CD4-positive, alpha-beta T cell treated with Interleukin-6 for 4 hours (primary cell): ENCODE measurements around the gene CDK3.
"Not testable (repeated sequence)": the region's sequence is repeated elsewhere in the genome, so short reads cannot be mapped to it uniquely, and the experiment has no call there.

Experiments used
- DNase-seq: peaks from one replicate; pipeline ENCODE4 v3.0.0-alpha.2; 2020; ENCODE audit warnings: mixed read lengths

Gene CDK3

DNA sequence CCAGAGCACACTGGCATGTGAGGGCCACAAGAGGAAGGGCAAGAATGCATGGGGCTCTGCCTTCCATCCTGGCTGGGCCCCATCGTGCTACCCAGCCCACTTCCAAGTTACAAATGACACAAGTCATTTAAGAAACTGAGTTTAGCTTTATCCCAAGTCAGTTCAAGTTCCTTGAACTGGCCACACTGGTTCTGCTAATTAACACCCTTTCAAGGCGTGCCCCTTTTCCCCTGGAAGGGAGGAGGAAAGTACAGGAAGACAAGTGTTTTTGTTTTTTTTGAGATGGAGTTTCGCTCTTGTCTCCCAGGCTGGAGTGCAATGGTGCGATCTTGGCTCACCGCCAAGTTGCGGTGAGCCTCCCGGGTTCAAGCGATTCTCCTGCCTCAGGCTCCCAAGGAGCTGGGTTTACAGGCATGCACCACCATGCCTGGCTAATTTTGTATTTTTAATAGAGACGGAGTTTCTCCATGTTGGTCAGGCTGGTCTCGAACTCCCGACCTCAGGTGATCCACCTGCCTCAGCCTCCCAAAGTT lies 43.9 kb downstream of the CDK3 start:
- DNase-seq: not testable (repeated sequence)

DNA sequence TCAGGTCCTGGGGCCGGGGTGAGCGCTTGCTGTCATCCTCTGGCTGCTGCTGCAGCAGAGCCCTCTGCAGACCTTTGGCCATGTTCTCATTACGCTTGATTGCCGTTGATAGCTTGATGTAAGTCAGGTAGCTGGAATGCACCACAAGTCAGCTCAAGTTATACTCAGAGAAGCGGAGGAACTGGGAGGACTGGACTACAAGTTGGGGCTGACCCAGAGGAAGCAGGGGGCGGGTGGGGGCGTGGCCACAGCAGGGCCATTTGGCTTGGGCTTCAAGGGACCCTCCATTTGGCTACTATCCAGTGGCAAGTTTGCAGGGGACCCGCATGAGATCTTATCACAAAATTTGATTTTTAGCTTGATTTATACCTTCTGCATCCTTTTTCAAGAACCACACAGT lies 45.4 kb downstream of the CDK3 start:
- no peak for DNase-seq

DNA sequence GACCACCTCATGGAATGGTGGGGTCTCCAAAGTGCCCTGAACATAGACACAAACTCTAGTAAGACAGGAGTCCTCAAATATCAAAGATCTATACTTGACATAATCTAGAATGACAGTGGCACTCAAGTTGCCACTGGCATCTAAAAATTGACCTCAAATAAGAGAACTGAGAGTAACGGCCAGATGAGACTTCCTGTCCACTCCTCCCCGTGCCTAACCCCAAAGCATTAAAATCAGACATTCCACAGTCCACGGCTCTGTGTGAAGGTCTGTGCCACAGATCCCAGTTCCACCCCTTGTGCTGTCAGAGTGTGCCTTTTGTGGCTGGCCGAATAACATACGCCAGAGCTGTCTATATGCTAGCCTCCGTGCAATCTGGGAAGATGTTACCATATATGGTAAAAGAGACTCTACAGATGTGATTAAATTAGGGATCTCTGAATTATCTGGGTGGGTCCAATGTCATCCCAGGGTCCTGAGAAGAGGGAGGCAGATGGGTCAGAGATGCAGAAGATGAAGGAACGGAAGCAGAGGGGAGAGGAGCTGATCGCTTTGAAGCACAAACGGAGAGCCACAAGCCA lies 47.5 kb downstream of the CDK3 start:
- no peak for DNase-seq

DNA sequence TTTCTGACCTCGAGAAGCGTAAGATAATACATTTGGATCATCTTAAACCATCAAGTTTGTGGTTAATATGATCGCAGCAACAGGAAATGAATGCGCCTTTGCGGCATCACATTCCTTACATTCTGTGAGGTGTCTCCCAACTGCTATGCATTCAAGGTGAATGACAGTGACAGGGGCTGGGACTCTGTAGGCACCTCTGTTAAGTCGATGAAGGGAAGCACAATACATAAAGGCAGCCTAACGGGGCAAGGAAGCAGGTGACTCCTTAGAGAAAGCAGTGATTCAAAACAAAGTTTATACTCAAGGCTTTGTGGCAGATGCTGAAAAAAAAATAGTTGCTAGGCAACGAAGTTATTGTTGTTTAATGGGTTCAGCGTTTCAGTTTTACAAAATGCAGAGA lies 48.1 kb downstream of the CDK3 start:
- DNase-seq: no peak

DNA sequence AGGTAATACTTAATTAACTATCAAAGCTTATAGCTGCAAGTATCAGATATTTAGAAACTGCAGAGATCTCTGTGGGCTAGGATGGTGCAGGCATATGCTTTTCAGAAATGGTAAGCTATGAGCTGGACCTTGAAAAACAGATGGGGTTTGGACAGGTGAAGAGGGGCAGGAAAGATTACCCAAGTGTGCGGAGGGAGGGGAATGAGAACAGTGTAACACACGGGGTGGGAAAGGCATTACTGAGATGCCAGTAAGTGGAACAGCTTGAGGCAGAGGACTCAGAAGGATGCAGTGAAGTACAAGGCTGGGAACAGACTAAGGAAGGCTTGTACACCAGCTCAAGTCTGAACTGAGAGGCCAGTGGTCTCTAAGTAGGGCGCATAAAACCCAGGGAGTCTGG lies 48.6 kb downstream of the CDK3 start:
- no peak for DNase-seq

DNA sequence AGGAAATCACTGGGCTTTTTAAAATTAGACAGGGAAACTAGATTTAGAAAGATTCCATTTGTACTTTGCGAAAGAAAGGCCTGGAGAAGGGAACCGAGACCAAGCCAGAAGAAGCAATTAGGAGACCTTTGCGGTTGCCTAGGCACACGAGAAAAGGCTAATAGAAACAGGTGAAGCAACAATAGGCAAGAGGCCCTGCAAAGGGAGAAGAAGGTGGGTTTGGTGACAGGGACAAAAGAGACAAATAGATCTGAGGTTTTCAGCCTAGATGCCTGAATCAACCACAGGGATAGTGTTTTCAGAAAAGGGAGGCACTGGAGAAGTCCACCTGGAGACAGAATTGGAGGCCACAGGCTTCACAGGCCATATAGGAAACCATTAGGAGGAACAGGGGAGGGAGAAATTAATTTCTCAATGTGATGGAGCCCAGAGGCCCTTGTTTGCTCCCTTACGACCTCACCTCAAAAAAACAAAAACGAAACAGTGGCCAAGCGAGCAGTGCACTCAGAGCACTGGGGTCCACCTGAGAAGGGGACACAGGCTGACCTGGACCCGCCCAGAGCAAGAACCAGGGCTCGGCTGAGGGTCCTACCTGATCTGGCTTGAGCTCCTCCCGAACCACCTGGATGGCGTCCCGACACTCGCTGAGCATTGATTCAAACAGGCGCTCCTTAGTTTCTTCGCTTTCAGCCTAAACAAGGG lies 49.3 kb downstream of the CDK3 start:
- DNase-seq: no peak

DNA sequence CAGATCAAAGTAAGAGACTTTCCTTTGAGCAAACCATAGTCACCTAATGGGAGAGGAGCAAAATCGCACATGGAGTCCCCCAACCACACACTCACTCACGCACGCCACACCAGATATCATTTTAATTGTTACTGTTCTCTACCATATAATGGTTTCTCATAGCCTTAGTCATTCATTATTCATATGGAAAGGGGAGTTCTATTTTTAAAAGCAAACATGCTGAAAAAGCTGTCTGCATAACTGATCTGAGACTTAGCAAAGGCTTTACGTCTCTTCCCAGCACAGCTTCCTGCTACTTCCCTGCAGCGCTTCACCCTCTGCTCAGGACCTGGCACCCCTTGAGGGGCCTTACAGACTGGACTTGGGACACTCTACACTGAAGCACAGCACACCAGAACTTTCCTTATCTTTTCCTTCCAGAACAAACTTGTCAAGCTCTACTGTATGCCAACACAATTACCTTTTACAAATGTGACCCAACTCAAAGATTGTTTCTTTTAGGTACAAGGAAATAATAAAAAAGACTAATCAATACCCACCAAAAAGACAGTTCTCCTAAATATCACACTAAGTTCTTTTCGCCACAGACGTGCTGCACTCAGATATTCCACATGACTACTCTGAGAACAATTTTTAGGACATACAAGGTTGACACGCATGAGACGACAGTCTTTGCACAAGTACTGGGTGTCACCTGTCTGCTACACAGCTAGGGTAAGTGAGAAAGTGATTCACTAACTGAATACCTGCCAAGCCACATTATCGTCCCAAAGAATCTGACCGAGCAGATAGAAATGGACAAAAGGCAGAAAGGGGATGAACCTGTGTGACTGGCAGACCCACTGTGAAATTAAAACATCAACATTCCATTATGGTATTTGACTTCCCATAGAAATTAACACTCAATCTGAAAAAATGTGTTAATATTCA lies 50.1 kb downstream of the CDK3 start:
- DNase-seq: no peak

DNA sequence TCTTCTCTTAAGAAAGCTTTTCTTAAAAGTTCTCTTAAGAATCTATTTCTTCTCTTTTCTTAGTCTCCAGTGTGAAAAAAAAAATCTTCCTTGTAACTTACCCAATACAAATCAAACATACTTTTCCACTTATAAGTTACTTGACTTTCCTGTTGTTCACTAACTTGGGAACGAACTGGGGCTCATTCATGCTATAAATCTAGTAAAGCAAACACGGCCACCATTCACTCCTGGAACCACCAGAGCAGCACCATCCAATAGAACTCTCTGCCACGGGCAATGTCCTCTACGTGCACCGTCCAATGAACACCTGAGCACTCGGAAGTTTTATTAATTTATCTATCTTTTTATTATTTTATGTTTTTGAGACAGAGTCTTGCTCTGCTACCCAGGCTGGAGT lies 50.9 kb downstream of the CDK3 start:
- DNase-seq: no peak

DNA sequence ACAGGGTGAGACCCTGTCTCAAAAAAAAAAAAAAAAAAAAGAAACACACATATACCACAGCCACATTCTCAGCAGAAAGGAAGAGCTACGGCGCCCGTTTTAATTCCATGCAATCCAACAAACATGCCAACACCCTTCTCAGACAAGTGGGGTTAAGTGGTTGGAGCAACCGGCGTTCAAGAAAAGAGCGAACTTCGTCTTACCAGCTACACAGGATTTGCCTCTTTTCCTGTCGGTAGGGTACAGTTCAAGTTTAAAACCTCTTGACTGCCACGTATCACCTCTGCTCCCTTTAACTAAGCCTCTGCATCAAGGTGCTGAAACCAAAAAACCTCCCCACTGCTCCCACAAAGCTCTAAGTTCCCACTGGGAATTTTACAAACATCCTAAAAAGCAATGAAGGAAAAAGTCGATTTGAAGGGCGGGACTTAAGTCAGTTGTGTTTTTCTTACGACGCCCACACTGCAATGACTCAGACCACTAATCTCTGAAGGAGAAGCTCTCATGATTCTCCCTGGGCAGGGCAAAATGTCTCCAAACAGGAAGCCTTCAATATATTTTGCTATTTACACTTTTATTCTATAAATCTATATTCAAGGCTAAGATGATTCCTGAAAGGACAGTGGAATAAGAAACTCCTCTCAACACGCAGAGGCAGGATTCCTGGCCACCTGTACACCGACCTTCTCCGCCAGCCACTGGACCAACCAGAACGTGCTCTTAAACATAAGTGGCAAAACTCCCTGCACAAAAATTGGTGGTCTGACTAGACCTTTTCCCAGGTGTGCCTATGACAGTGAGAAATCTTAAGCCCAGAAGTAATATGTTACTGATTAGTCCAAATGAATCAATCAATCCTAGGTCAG lies 52.8 kb downstream of the CDK3 start:
- no peak for DNase-seq

DNA sequence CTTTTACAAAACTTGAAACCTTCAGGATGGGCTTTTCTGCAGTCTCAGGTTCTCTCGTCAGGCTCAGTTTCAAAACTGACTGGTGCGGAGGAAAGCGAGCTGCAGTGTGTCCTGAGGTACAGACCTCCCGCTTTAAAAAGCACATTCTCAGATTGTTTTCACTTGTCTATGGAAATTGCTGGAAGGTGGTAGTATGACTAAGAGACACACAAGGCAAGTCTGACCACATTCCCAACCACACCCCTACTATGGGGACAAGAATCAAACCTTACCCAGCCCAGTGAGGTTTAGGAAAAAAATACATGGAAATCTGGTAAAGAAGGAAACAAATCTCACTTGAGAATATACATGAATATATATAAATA lies 53.4 kb downstream of the CDK3 start:
- no peak for DNase-seq
